Right lobe of liver (tissue), 6 donors: ENCODE measurements around the gene RNF217. TPM values are rescaled to one million over a fixed set of nuclear protein-coding genes. Genes with fewer than 3 reads are reported as not detected.

Experiments used
- ATAC-seq, 4 donors: fragments of 200-7000 bp; cut with Tn5 transposase; one replicate each; pipeline ENCODE4 v1.9.1; 2020; ENCODE audit warnings: mild to moderate bottlenecking in 4 of 4, moderate library complexity in 4 of 4
- DNase-seq, 3 donors: peaks; one replicate each; pipeline ENCODE4 v3.0.0-alpha.2; 2020
- H3K27ac ChIP-seq, 3 donors: fragments of 200-600 bp; one replicate each; pipeline ENCODE4 v1.8.0; 2022
- H3K27me3 ChIP-seq, 2 donors: fragments of 200-600 bp; one replicate each; pipeline ENCODE4 v1.8.0; 2022
- H3K36me3 ChIP-seq, 4 donors: fragments of 200-600 bp; sonication (generic) in 1 of 4; one replicate each; pipeline versions ENCODE4 v1.5.1 to v1.8.0; 2017 to 2022; ENCODE audit warnings: control low read depth in 1 of 4
- H3K4me1 ChIP-seq, 4 donors: fragments of 200-600 bp; sonication (generic) in 1 of 4; one replicate each; pipeline versions ENCODE4 v1.5.1 to v1.8.0; 2017 to 2022; ENCODE audit warnings: control low read depth in 1 of 4
- H3K4me3 ChIP-seq, 3 donors: fragments of 200-600 bp; one replicate each; pipeline ENCODE4 v1.8.0; 2022
- H3K9me3 ChIP-seq, 4 donors: fragments of 200-600 bp; sonication (generic) in 1 of 4; one replicate each; pipeline versions ENCODE4 v1.5.1 to v1.8.0; 2017 to 2022; ENCODE audit warnings: control low read depth in 1 of 4
- CTCF ChIP-seq, 4 donors: fragments of 200-600 bp in 3 of 4; fragments of 450-650 bp in 1 of 4; IDR thresholded peaks; one replicate each; pipeline versions ENCODE4 v1.5.1 to v1.8.0; 2016 to 2022; ENCODE audit warnings: antibody characterized with exemption in 4 of 4, mild to moderate bottlenecking in 2 of 4
- POLR2A ChIP-seq: fragments of 450-650 bp; IDR thresholded peaks from one replicate; pipeline ENCODE4 v1.6.1; 2017; ENCODE audit warnings: antibody characterized with exemption, mild to moderate bottlenecking
- WGBS: methylation state at CpG from one replicate; pipeline ENCODE4 v1.1.6; 2018; ENCODE audit warnings: low coverage, low lambda C conversion rate; ENCODE audit not compliant: insufficient coverage; ENCODE audit errors: missing lambda C conversion rate; 5-methylcytosine and 5-hydroxymethylcytosine counted together
- intact Hi-C, 2 donors: fragments of 100-400 bp; cut with DNase I; formaldehyde crosslinking; loops; one replicate each; pipeline versions ENCODE4 v1.11.2 to v1.14.1; 2022
- total RNA-seq, 6 experiments: library from RNA; depleted of rRNA in 2 of 6; stranded (reverse); fragments of >200 nt in 2 of 6; fragmentation: NEBNext Ultra II Directional in 3 of 6; extraction: Animal tissue kit (Norgen Biotek cat#: 25700) in 3 of 6; gene quantifications; one replicate each; pipeline versions ENCODE4 v1.1.0 to v1.2.4, GENCODE V29; 2016 to 2023
- donor health status: DM: no; HTN: yes; CAD: no.
- donor health status: DM: no; HTN: no; CAD: no.
- donor health status: DM: no; HTN: no; CAD: no.
- donor health status: DM: no; HTN: yes; CAD: no.
- donor health status: DM: no; HTN: yes; CAD: no.

Gene RNF217
- total RNA-seq, 6 experiments from 2014 or later = 9.8 to 20.7 (median 14.3) TPM

DNA sequence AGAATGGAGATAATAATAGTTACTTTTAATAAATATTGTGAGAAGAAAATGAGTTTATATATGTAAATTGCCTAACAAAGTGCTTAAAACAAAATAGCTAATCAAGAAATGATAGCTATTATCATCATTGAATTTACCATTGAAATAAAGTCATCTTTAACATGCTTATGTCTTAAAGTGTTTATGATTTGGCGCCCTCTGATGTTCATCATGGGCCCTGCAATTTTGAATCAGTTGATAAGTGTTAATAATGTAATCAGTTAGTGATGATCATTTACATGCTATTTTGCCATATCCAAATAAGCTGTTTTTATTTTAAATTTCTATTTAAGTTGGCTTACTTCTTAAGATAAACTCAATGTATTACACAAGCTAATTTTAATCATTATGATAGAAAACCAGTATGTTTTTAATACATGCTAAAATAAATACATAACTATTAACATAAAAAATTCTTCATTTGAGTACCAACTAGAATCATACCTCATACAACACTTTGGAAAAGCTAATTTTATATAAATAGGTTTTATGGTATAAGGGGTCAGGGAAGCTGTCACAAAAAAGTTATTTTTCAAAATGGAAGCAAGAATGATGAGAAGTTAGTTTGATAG, 152.1 kb downstream of the RNF217 start:
- WGBS = 0% methylated on average over 1 of the region's 1 CpG
- no peaks in the 10 kb centered on the region for H3K36me3 ChIP-seq
- ATAC-seq (peak; percentile 58 to 77 (median 68)), DNase-seq (peak in 1 of 3 donors; percentile 54)
- no peak overlapping the region for H3K4me3 ChIP-seq
- TF ChIP-seq POLR2A = no peak
- peak; percentile 86 to 91 (median 88) for TF ChIP-seq CTCF (IDR thresholded peaks at IDR 0.05)
- no peaks in the 10 kb centered on the region for H3K27me3 ChIP-seq
- peaks cover 0 to 4% (median 0%) of the 10 kb centered on the region in 4 donors for H3K9me3 ChIP-seq
- H3K27ac ChIP-seq = no peak overlapping the region
- H3K4me1 ChIP-seq = no peaks in the 10 kb centered on the region
- intact Hi-C loops = loop anchor here in 1 of 2 donors (5.0 kb wide), 1 partner anchor 242 kb away; no protein-coding TSS in a partner anchor

DNA sequence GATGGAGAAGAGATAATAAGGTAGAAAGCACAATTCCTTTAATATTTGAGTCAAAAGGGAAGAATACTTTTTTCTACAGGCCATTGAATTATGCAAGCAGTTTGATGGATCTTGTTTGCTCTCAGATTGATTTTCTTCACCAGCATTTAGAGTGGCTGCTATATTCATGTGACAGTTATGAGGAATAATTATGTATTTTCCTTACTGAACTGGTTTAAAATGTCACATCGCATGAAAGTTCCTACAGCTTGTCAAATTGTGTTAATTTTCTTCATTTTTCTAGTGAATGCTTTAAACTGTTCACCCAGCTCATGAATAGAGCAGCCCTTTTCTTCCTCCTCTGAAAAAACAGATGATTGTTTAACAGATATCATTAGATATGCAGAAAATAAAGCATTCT, 153.9 kb downstream of the RNF217 start:
- ATAC-seq (no peak), DNase-seq (no peak)
- intact Hi-C loops = no loop called here
- TF ChIP-seq CTCF (IDR thresholded peaks at IDR 0.05) = no peak
- TF ChIP-seq POLR2A = no peak
- no peaks in the 10 kb centered on the region for H3K27me3 ChIP-seq
- no peaks in the 10 kb centered on the region for H3K36me3 ChIP-seq
- H3K4me1 ChIP-seq = no peaks in the 10 kb centered on the region
- WGBS = 92% methylated on average over 1 of the region's 1 CpG
- no peak overlapping the region for H3K4me3 ChIP-seq
- H3K9me3 ChIP-seq = no peaks in the 10 kb centered on the region
- H3K27ac ChIP-seq = no peak overlapping the region

GRCh38 chr6:125116710-125117109, 154.5 kb downstream of the RNF217 start:
- intact Hi-C loops = no loop called here
- no peak for ATAC-seq

GRCh38 chr6:125117818-125118217, 155.6 kb downstream of the RNF217 start:
- WGBS = 86% methylated on average over 3 of the region's 3 CpGs
- no peak overlapping the region for H3K27ac ChIP-seq
- H3K36me3 ChIP-seq = no peaks in the 10 kb centered on the region
- no peak for DNase-seq
- ATAC-seq = no peak
- intact Hi-C loops = no loop called here
- no peaks in the 10 kb centered on the region for H3K9me3 ChIP-seq
- H3K4me3 ChIP-seq = no peak overlapping the region
- no peaks in the 10 kb centered on the region for H3K27me3 ChIP-seq
- peaks cover 0 to 14% (median 6%) of the 10 kb centered on the region in 4 donors for H3K4me1 ChIP-seq
- TF ChIP-seq CTCF (IDR thresholded peaks at IDR 0.05) (no peak), POLR2A (no peak)

More at GRCh38 chr6:125116710-125117109, 154.5 kb downstream of the RNF217 start:
- no peak for DNase-seq
- no peaks in the 10 kb centered on the region for H3K9me3 ChIP-seq
- no peak overlapping the region for H3K4me3 ChIP-seq
- no peaks in the 10 kb centered on the region for H3K36me3 ChIP-seq
- WGBS = 93% methylated on average over 4 of the region's 4 CpGs
- H3K27me3 ChIP-seq = no peaks in the 10 kb centered on the region
- no peak for TF ChIP-seq CTCF (IDR thresholded peaks at IDR 0.05)
- TF ChIP-seq POLR2A = no peak
- H3K27ac ChIP-seq = no peak overlapping the region
- H3K4me1 ChIP-seq = peaks cover 0 to 4% (median under 1%) of the 10 kb centered on the region in 4 donors
